GM12801 (cell line): ENCODE measurements around the gene SGTA.

Source experiments
- TF ChIP-seq, protein P1 (sequence below): IDR thresholded peaks from one replicate; pipeline ENCODE4 v1.5.1; 2011; ENCODE audit warnings: control low read depth; ENCODE audit not compliant: insufficient read length; ENCODE audit errors: extremely low read depth

The SGTA gene

DNA sequence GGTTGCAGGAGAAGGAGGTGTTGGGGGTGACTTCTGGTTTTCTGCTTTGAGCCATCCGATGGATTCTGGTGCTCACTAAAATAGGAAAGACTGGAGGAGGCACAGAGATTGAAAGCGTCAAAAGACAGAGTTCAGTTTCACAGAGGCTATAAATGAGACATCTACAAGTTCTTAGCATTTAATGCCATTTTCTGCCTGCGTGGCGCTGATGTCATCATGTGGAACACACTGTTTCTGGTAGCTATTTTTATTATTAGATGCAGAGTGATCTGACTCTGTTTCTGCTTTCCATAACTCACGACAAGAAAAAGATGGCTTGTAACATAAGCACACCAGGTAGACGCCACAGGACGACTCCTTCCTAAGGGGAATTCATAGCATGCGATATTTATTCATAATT lies 40.0 kb downstream of the SGTA start:
- TF ChIP-seq, protein P1, sequence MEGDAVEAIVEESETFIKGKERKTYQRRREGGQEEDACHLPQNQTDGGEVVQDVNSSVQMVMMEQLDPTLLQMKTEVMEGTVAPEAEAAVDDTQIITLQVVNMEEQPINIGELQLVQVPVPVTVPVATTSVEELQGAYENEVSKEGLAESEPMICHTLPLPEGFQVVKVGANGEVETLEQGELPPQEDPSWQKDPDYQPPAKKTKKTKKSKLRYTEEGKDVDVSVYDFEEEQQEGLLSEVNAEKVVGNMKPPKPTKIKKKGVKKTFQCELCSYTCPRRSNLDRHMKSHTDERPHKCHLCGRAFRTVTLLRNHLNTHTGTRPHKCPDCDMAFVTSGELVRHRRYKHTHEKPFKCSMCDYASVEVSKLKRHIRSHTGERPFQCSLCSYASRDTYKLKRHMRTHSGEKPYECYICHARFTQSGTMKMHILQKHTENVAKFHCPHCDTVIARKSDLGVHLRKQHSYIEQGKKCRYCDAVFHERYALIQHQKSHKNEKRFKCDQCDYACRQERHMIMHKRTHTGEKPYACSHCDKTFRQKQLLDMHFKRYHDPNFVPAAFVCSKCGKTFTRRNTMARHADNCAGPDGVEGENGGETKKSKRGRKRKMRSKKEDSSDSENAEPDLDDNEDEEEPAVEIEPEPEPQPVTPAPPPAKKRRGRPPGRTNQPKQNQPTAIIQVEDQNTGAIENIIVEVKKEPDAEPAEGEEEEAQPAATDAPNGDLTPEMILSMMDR, result no peak

DNA sequence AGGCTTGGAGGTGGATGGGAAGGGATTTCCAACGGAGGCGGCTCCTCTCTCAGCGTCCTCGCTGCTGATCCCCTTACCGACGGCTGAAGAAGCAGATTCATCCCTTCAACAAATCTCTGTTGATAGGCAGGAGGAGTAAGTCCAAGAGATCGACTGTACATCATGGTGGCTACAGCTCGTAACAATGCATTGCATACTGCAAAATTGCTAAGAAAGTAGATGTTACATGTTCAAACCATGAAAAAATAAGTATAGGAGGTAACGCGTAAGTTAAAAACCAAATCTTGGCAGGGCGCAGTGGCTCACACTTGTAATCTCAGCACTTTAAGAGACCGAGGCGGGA lies 42.8 kb downstream of the SGTA start:
- TF ChIP-seq, protein P1, result no peak

GRCh38 chr19:2739602-2740313 lies 43.3 kb downstream of the SGTA start, which contains the start of gene SLC39A3:
SLC39A3 (minus strand) TSS chr19:2740017; CDS start chr19:2737257, 2,760 bp downstream.
- TF ChIP-seq, protein P1, result no peak

DNA sequence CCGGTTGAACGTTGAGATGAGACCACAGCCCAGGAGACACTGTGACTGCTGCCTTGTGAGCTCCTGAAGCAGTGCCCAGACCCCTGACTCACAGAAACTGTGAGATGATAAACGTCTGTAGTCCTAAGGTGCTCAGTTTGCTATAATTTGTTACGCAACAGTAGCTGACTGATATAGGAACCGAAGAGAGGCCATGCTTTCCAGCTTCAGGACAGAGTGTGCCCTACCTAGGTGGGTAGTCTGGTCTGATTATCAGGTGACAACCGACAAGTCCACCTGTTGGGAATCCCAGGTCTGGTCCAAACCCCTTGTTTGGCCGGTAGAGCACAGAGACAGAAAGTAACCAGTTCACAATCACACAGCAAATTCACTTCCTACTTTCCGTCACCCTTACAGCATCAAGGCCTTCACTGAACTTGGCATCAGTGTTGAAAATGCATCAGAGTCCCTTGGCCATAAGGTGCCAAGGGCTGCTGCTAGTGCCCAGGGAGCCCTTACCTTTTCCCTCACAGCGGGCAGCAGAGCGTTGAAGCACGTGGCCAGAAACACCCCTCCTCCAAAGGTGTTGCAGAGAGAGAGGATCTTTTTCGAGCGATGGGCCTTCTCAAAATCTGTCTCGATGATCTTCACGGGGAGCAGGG lies 46.4 kb downstream of the SGTA start:
- TF ChIP-seq, protein P1, result no peak

DNA sequence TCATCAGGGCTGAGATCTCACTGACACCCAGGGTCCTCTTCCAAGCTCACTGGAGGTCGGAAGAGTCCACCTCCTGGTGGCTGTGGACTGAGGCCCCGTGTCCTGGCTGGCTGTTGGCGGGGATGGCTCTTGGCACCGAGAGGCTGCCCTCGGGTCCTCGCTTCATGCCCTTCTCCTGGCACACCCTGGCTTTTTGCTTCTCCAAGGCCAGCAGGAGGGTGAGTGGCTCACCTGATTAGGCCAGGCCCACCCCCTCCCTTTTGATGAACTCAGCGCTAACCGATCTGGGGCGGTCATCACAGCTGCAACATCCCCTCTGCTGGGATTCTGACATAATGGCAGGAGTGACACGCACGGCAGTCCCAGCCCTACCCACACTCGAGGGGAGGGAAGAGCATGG lies 47.7 kb downstream of the SGTA start:
- TF ChIP-seq, protein P1, result no peak

- TF ChIP-seq, protein P1, result no peak
Observed at GRCh38 chr19:2734589-2735288, 48.3 kb downstream of the SGTA start.

- TF ChIP-seq, protein P1, result no peak
Observed at GRCh38 chr19:2733930-2734588, 49.0 kb downstream of the SGTA start.
